Body of pancreas (tissue), 4 donors: Measurements from ENCODE around the gene GRIK4. TPM values are rescaled to one million over a fixed set of nuclear protein-coding genes. Genes with fewer than 3 reads are reported as not detected.

ENCODE experiments used
- ATAC-seq: fragments of 150-250 bp; one replicate; pipeline ENCODE4 v1.9.1; 2016
- DNase-seq, 4 donors: peaks; one replicate each; pipeline ENCODE4 v3.0.0-alpha.2; 2019
- H3K27ac ChIP-seq, 4 donors: fragments of 200-600 bp; sonication (generic); 1 replicate in 3 of 4; 2 replicates in 1 of 4; pipeline versions ENCODE4 v1.5.1 to v1.6.1; 2016 to 2019; ENCODE audit warnings: mild to moderate bottlenecking in 1 of 4, mixed read lengths in 1 of 4, moderate library complexity in 1 of 4
- H3K27me3 ChIP-seq, 2 donors: fragments of 200-600 bp; sonication (generic); one replicate each; pipeline ENCODE4 v1.6.0; 2016; ENCODE audit warnings: mild to moderate bottlenecking in 1 of 2
- H3K36me3 ChIP-seq, 2 donors: fragments of 200-600 bp; sonication (generic); replicated peaks in 1 of 2; 2 replicates each; pipeline ENCODE4 v1.5.1; 2016; ENCODE audit warnings: low read depth in 2 of 2; ENCODE audit not compliant: insufficient read depth in 1 of 2
- H3K4me1 ChIP-seq: fragments of 200-600 bp; sonication (generic); one replicate; pipeline ENCODE4 v1.6.0; 2016
- H3K4me3 ChIP-seq, 2 donors: fragments of 200-600 bp; sonication (generic); 1 replicate in 1 of 2; 2 replicates in 1 of 2; pipeline ENCODE4 v1.5.1; 2016 to 2019
- H3K9me3 ChIP-seq, 3 donors: fragments of 200-600 bp; sonication (generic); 1 replicate in 2 of 3; 2 replicates in 1 of 3; pipeline ENCODE4 v1.5.1; 2016
- POLR2A ChIP-seq, 3 donors: fragments of 450-650 bp; IDR thresholded peaks; one replicate each; pipeline ENCODE4 v1.6.1; 2016; ENCODE audit warnings: antibody characterized with exemption in 3 of 3, mild to moderate bottlenecking in 2 of 3
- WGBS, 2 donors: methylation state at CpG; one replicate each; pipeline ENCODE4 v1.1.5; 2017; 5-methylcytosine and 5-hydroxymethylcytosine counted together
- intact Hi-C: fragments of 100-400 bp; cut with DNase I; formaldehyde crosslinking; loops from one replicate; pipeline ENCODE4 v1.15.1; 2023
- total RNA-seq, 2 donors: library from RNA; depleted of rRNA; stranded (reverse); fragments of >200 nt; gene quantifications; one replicate each; pipeline ENCODE4 v1.1.0, GENCODE V29; 2016
- TF ChIP-seq, protein P1 (sequence below), 7 experiments: fragments of 450-650 bp in 4 of 7; fragments of 200-600 bp in 3 of 7; sonication (generic) in 3 of 7; IDR thresholded peaks; one replicate each; pipeline ENCODE4 v1.5.1; 2016 to 2019; ENCODE audit warnings: antibody characterized with exemption in 7 of 7

Gene GRIK4
- total RNA-seq, 2 donors from 2014 or later, result not detected

DNA sequence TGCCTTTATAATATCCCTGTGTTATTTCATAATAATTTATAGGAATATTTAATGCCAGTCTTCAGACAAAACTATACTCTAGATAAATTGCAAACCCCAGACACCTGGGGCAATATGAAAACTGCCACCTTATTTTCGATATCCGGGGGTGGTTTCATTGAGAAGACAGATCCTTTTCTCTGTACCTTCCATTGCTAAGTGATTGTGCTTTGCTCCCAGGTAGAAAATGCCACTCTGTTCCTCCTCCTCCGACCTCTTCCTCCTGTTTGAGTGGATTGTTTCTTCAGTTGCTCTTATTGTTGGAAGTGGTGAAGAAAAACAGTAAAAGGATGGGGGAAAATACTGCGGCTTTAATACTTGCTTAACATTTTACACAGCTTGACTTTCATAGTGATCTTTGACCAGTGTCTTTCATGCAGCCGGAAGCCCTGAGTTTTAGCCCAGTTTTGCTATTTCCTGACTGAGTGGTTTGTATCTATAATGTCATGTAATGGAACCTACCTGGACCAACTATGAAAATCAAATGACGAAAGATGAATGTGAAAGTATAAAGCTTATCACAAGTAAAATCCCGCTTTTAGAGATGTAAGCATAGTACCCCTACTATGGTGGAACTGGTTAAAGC, 5.6 kb upstream of the GRIK4 start:
- Histone ChIP-seq H3K9me3 (no peaks in the 10 kb centered on the region), H3K27ac (no peak overlapping the region), H3K27me3 (no peaks in the 10 kb centered on the region), H3K4me3 (no peak overlapping the region), H3K4me1 (no peaks in the 10 kb centered on the region), H3K36me3 (no peaks in the 10 kb centered on the region)
- ATAC-seq, result no peak
- intact Hi-C loops, result no loop called here
- WGBS, 2 donors, result 57 to 67% methylated on average over 7 of the region's 7 CpGs
- TF ChIP-seq POLR2A (IDR thresholded peaks at IDR 0.05), result no peak
- TF ChIP-seq, protein P1, sequence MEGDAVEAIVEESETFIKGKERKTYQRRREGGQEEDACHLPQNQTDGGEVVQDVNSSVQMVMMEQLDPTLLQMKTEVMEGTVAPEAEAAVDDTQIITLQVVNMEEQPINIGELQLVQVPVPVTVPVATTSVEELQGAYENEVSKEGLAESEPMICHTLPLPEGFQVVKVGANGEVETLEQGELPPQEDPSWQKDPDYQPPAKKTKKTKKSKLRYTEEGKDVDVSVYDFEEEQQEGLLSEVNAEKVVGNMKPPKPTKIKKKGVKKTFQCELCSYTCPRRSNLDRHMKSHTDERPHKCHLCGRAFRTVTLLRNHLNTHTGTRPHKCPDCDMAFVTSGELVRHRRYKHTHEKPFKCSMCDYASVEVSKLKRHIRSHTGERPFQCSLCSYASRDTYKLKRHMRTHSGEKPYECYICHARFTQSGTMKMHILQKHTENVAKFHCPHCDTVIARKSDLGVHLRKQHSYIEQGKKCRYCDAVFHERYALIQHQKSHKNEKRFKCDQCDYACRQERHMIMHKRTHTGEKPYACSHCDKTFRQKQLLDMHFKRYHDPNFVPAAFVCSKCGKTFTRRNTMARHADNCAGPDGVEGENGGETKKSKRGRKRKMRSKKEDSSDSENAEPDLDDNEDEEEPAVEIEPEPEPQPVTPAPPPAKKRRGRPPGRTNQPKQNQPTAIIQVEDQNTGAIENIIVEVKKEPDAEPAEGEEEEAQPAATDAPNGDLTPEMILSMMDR (IDR thresholded peaks at IDR 0.05), result no peak
- no peak for DNase-seq

DNA sequence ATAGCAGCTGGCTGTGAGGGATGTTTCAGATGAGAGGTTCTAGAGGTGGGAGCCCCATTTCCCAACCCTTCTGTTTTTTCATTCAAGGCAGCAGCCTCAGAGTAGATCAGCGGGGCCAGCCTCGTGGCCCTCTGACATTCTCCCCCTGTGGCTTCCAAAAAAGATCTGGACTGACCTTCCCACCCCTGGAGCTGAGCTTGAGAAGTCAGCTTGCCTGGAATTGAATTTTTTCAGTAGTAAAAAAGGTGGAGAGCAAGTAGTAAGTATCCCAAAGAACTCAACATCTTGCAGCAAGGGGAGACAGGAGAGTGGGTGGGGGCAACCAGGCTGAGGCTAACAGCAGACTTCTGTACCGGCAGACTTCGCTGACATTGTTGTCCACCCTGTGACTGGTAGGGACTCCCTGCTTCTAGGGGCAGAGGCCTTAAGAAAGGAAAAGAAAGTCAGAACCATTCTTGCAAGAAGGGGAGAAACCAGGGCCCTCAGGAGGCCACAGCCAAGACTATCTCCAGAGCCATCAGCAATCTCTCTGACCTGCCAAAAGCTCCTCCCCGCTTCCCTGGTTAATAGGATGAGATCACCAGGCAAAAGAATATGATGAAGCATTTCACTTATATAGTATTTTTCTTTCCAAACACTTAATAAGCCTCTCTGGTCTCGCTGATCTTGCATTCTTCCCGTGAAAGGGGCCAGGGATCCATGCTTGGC, 2.0 kb upstream of the GRIK4 start:
- no peak for DNase-seq
- ATAC-seq, result no peak
- intact Hi-C loops, result loop anchor here (5.0 to 10.0 kb wide), 3 partner anchors 173 to 445 kb away; no protein-coding TSS in a partner anchor

DNA sequence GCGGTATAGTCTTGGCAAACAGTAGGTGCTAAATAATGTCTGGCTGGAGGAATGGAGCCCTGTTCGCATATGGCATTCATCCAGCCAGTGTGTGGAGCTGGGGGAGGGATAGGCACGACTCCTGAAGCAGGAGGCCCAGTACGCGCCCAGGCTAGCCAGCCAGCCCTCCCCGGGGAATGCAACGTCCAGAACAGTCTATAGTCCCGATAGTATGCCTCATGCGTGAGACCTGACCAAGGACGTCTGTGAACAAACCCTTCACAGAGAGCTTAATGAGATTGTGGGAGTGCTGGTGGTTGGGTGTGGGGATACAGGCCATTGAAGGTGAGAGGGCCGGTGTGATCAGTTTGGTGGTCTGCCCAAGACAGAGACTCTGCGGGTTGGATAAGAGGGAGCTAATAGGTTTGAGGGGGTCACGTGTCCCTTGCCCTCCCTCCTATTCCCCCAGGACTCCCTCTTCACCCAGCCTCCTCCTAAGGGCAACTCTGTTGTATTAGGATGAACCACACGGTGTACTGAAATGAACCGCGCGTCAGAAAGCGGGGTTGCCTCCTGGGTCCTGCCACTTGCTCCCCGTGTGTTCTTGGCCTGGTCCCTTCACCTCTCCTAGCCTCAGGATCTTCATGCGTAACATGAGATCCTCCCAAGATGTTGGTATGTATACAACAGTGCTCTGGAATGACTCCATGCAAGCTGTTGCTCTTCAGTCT, 987 bp upstream of the GRIK4 start:
- no peak overlapping the region for H3K4me3 ChIP-seq
- H3K9me3 ChIP-seq, result no peaks in the 10 kb centered on the region
- WGBS, 2 donors, result 32 to 46% methylated on average over 14 to 20 of the region's 20 CpGs
- DNase-seq (no peak), ATAC-seq (no peak)
- TF ChIP-seq POLR2A (IDR thresholded peaks at IDR 0.05), result no peak
- TF ChIP-seq, protein P1 (IDR thresholded peaks at IDR 0.05), result no peak
- intact Hi-C loops, result loop anchor here (5.0 to 10.0 kb wide), 3 partner anchors 172 to 444 kb away; no protein-coding TSS in a partner anchor
- H3K27me3 ChIP-seq, result no peaks in the 10 kb centered on the region
- H3K4me1 ChIP-seq, result no peaks in the 10 kb centered on the region
- no peak overlapping the region for H3K27ac ChIP-seq
- no peaks in the 10 kb centered on the region for H3K36me3 ChIP-seq

More for the DNA sequence above, 2.0 kb upstream of the GRIK4 start:
- 67 to 71% methylated on average over 7 of the region's 7 CpGs for WGBS, 2 donors
- H3K9me3 ChIP-seq, result no peaks in the 10 kb centered on the region
- no peaks in the 10 kb centered on the region for H3K36me3 ChIP-seq
- H3K4me3 ChIP-seq, result no peak overlapping the region
- no peak for TF ChIP-seq POLR2A (IDR thresholded peaks at IDR 0.05)
- TF ChIP-seq, protein P1 (IDR thresholded peaks at IDR 0.05), result no peak
- no peaks in the 10 kb centered on the region for H3K4me1 ChIP-seq
- no peaks in the 10 kb centered on the region for H3K27me3 ChIP-seq
- no peak overlapping the region for H3K27ac ChIP-seq

DNA sequence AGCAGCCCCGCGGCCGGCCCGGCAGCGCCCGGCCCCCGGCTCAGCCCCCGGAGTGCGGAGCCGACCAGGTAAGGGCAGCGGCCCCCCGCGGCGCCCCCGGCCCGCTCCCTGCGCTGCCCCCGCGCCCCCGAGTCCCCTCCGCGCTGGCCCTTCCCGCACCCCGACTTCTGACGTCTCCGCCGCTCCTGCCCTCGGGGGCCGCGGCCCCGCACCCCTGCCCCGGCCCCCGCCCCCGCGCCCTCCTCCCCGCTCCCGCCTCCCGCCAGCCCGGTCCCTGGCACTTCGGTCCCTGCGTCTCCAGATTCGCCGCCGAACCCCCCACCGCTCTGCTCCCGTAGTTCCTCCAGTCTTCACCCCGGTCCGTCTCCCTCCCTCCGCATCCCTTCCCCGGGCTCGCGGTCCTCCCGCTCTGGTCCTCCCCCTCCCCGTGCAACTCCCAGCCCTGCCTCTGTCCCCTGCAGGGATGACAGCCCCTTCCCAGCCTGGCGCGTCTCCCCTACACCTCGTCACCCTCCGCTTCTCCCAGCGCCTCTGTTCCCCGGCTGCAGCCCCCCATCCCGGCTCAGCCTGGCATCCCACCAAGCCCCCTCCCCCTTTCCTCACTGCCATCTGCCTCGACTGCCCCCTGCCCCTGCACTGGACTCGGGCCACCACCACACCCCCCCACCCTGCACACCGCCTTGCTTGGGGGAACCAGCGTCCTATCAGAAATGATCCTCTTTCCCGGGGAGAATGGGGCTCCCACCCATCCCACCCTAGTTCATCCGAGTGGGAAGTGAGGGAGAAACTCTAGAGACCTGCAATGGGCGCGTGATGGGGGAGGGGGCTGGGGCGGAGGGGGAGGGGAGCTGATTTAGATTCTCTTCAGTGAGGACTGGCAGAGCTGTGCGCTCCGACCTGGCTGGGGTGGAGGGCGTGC, 531 bp downstream of the GRIK4 start:
- Histone ChIP-seq H3K9me3 (no peaks in the 10 kb centered on the region), H3K27me3 (no peaks in the 10 kb centered on the region), H3K27ac (no peak overlapping the region), H3K4me3 (no peak overlapping the region), H3K36me3 (no peaks in the 10 kb centered on the region), H3K4me1 (no peaks in the 10 kb centered on the region)
- TF ChIP-seq, protein P1 (IDR thresholded peaks at IDR 0.05), result no peak
- TF ChIP-seq POLR2A (IDR thresholded peaks at IDR 0.05), result no peak
- DNase-seq (no peak), ATAC-seq (no peak)
- 10 to 14% methylated on average over 29 to 34 of the region's 73 CpGs for WGBS, 2 donors
- intact Hi-C loops, result loop anchor here (5.0 to 10.0 kb wide), 3 partner anchors 170 to 443 kb away; no protein-coding TSS in a partner anchor
